Spinal cord (tissue), 10 donors: ENCODE data around the gene SETD7. TPM values are rescaled to one million over a fixed set of nuclear protein-coding genes. Genes with fewer than 3 reads are reported as not detected.
"Not testable (repeated sequence)": the region's sequence is repeated elsewhere in the genome, so short reads cannot be mapped to it uniquely, and the experiment has no call there.

Source experiments
- DNase-seq, 6 donors: peaks; one replicate each; pipeline versions ENCODE4 v3.0.0 to v3.0.0-alpha.2; 2013 to 2015; ENCODE audit warnings: low spot score in 6 of 6, low read depth in 4 of 6
- H3K27ac ChIP-seq: one replicate; pipeline ENCODE4 v1.5.1; 2013; ENCODE audit warnings: low read depth, low read length, control low read depth
- H3K27me3 ChIP-seq: one replicate; pipeline ENCODE4 v1.6.1; 2013; ENCODE audit warnings: low read length; ENCODE audit not compliant: control insufficient read depth, insufficient read depth
- H3K36me3 ChIP-seq: one replicate; pipeline ENCODE4 v1.6.1; 2013; ENCODE audit warnings: low read length; ENCODE audit not compliant: control insufficient read depth, insufficient read depth
- H3K4me1 ChIP-seq: one replicate; pipeline ENCODE4 v1.6.1; 2013; ENCODE audit warnings: low read length; ENCODE audit not compliant: control insufficient read depth, insufficient read depth
- H3K4me3 ChIP-seq: one replicate; pipeline ENCODE4 v1.5.1; 2013; ENCODE audit warnings: low read depth, low read length, control low read depth
- H3K9me3 ChIP-seq: one replicate; pipeline ENCODE4 v1.6.1; 2013; ENCODE audit warnings: low read length; ENCODE audit not compliant: control insufficient read depth, insufficient read depth
- WGBS: methylation state at CpG from one replicate; pipeline ENCODE4 v1.1.5; 2013; ENCODE audit warnings: missing lambda C conversion rate; ENCODE audit not compliant: insufficient coverage; 5-methylcytosine and 5-hydroxymethylcytosine counted together
- polyA plus RNA-seq, 2 donors: library from polyadenylated mRNA; unstranded; fragments of 120-200 nt; gene quantifications; one replicate each; pipeline ENCODE4 v1.2.1, GENCODE V29; 2013; ENCODE audit not compliant: insufficient read length in 2 of 2
- total RNA-seq, 2 donors: library from RNA; depleted of rRNA in 1 of 2; stranded (reverse); fragments of 120-200 nt in 1 of 2; fragments of >200 nt in 1 of 2; gene quantifications; one replicate each; pipeline versions ENCODE4 v1.2.3 to v1.2.4, GENCODE V29; 2013 to 2014
- donor health status: healthy.

The SETD7 gene
- total and polyA plus RNA-seq, 4 donors, result 13.2 to 41.0 (median 24.6) TPM

DNA sequence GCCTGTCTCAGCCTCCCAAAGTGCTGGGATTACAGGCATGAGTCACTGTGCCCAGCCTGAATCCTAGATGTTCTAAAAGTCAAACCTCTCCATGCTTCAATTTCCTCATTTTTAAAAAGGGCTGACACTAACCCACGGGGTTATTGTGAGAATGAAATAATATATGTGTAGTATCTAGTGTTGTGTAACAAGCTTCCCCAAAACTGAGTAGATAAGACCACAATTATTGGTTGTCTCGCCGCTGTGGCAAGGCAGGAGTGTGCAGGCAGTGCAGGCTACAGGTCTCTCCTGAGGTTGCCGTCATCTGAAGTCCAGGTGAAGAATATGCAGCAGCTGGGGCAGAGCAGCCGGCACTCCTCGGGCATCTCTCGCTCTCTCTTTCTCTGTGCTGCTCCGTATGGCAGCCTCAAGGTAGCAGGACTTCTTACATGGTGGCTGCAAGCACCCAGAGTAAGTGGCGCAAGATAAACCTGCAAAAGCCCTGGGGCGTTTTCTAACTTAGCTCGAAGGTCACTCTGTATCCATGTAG lies 71.2 kb downstream of the SETD7 start:
- Histone ChIP-seq H3K27ac (no peak overlapping the region), H3K27me3 (no peaks in the 10 kb centered on the region), H3K9me3 (no peaks in the 10 kb centered on the region), H3K36me3 (no peaks in the 10 kb centered on the region), H3K4me3 (no peak overlapping the region), H3K4me1 (no peaks in the 10 kb centered on the region)
- WGBS, result 94% methylated on average over 10 of the region's 11 CpGs
- no peak for DNase-seq

DNA sequence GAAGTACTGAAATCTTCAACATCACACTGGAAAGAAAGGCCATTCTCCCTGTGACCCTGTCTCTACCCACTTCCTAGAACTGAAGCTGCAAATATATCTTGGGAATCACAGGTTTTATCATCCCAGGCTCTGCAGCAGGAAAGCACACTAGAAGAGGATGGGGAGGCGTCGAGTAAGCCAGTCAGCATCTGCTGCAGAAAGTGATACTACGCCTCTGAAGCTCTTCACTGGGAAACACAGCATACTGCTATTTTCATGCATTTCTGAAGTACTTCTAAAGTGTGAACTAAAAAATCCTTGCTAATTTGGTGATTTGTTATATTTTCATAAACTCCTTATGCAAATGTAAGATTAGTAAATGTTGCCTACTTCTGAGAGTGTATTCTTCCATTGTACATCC lies 73.0 kb downstream of the SETD7 start:
- no peak overlapping the region for H3K4me3 ChIP-seq
- H3K4me1 ChIP-seq, result no peaks in the 10 kb centered on the region
- no peaks in the 10 kb centered on the region for H3K9me3 ChIP-seq
- no peaks in the 10 kb centered on the region for H3K36me3 ChIP-seq
- no peak overlapping the region for H3K27ac ChIP-seq
- no peaks in the 10 kb centered on the region for H3K27me3 ChIP-seq
- no CpG with 5 or more reads among the region's 3 CpGs for WGBS
- DNase-seq, result no peak

DNA sequence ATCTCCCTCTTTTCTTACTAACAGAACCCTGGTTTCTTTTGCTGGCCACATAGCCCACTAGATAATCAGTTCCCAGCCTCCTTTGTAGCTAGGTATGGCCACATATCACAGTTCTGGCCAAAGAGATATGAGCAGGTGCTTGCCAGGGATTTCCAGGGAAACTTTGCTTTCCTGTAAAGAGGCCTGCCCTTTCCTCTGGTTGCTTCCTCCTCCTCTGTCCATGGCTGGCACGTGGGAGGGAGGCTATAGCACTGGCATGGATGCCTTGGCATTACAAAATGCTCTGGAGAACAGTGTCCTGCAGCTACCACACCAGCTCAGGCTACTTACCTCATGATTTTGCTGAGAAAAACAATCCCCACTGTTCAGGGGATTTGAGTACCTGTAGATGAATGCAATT lies 74.6 kb downstream of the SETD7 start:
- Histone ChIP-seq H3K9me3 (no peaks in the 10 kb centered on the region), H3K4me1 (no peaks in the 10 kb centered on the region), H3K4me3 (no peak overlapping the region), H3K27me3 (no peaks in the 10 kb centered on the region), H3K27ac (no peak overlapping the region), H3K36me3 (no peaks in the 10 kb centered on the region)
- 80% methylated on average over 1 of the region's 1 CpG for WGBS
- DNase-seq, result no peak

DNA sequence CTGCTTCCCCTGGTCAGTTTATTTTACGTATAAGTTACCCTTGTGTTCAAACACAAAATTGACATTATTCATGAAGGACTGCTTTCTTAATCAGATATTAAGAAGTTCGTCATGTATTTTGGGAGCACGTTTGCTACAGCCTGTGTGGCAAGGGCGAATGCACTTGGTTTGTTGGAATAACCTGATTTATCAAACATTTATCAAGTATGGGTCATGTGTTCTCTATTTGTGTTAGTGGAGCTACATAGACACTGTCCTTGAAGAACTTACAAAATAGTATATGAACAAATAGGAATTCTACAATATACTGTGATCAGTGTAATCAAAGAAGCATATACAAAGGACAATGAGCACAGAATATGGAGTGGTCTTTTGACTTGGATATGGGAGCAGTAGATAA lies 79.7 kb downstream of the SETD7 start:
- DNase-seq, result no peak
- no peak overlapping the region for H3K27ac ChIP-seq
- no peaks in the 10 kb centered on the region for H3K27me3 ChIP-seq
- H3K9me3 ChIP-seq, result peaks cover 3% of the 10 kb centered on the region
- peaks cover 2% of the 10 kb centered on the region for H3K36me3 ChIP-seq
- H3K4me1 ChIP-seq, result no peaks in the 10 kb centered on the region
- no CpG with 5 or more reads among the region's 4 CpGs for WGBS
- H3K4me3 ChIP-seq, result no peak overlapping the region

DNA sequence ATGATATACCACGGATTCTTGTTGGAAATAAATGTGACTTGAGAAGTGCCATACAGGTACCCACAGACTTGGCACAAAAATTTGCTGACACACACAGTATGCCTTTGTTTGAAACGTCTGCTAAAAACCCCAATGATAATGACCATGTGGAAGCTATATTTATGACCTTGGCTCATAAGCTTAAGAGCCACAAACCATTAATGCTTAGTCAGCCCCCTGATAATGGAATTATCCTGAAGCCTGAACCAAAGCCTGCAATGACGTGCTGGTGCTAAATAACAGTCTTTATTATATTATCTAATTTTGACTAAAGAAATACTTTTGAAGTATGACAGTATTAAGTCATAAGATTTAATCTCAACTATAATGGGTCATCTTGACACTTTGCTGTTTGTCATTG lies 83.2 kb downstream of the SETD7 start:
- WGBS, result no CpG with 5 or more reads among the region's 3 CpGs
- Histone ChIP-seq H3K27me3 (no peaks in the 10 kb centered on the region), H3K4me3 (no peak overlapping the region), H3K9me3 (peaks cover 4% of the 10 kb centered on the region), H3K27ac (no peak overlapping the region), H3K4me1 (no peaks in the 10 kb centered on the region), H3K36me3 (peaks cover 2% of the 10 kb centered on the region)
- DNase-seq, result no peak

DNA sequence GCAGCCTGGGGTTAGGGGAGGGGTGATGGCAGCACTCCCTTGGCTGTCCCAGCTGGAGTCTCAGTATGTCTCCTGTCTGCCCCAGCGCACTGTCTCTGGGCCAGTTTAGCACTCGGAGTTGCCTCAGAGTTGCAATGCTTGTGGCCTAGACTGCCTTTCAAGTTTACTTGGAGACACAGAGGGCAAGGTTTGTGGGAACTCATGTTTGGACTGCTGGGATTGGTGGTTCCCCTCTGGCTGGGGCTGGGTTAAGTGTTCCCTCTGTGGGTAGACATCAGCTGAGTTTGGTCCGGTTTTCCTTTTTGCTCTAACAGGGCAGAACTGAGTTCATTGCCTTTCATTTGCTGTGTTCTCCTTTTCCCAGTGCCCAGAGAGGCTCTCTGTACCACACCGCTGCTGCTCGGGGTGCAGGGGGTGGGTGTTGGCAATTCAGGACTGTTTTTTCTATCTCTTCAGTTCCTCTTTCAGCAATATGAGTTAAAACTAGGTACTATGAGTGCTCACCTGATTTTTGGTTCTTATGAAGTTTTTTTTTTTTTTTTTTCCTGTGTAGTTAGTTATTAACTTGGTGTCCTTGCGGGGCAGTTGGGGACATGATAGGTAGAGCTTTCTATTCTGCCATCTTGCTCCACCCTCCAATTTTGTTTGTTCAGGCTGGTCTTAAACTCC lies 84.9 kb downstream of the SETD7 start:
- H3K9me3 ChIP-seq, result peaks cover 4% of the 10 kb centered on the region
- no peaks in the 10 kb centered on the region for H3K4me1 ChIP-seq
- WGBS, result 95% methylated on average over 3 of the region's 6 CpGs
- no peak overlapping the region for H3K27ac ChIP-seq
- no peaks in the 10 kb centered on the region for H3K27me3 ChIP-seq
- no peak overlapping the region for H3K4me3 ChIP-seq
- DNase-seq, result no peak
- peaks cover 2% of the 10 kb centered on the region for H3K36me3 ChIP-seq

DNA sequence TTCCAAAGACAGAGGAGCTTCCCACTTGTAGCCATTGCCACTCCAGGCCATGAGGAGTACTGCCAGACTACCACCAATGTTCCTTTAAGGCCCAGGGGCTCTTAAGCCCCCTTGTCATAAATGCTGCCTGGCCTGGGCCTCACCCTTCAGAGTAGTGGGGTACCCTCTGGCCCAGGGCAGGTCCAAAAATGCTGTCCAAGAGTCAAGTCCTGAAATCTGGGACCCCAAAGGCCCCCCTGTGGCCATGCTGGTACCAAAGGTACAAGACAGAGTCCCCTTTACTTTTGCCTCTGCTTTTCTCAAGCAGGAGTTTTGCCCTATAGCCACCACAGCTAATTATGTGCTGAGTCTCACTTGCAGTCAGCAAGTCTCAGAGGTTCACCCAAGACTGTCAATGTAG lies 85.7 kb downstream of the SETD7 start:
- H3K9me3 ChIP-seq, result peaks cover 4% of the 10 kb centered on the region
- no peak overlapping the region for H3K27ac ChIP-seq

DNA sequence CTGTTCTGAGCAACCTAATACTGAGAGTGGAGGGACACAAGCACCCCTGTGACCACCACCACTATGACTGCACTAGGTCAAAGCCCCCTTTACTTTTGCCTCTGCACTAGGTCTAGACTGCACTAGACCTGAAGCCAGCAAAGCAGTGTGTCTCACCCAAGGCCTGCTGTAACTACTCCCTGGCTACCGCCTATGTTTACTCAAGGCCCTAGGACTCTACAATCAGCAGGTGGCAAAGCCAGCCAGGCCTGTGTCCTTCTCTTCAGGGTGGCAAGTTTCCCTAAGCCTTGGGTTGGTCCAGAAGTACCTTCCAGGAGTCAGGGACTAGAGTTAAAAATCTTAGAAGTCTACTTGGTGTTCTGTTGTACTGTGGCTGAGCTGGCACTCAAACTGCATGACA lies 86.2 kb downstream of the SETD7 start:
- no peak overlapping the region for H3K27ac ChIP-seq
- H3K4me1 ChIP-seq, result no peaks in the 10 kb centered on the region
- WGBS, result 91% methylated on average over 1 of the region's 1 CpG
- peaks cover 2% of the 10 kb centered on the region for H3K36me3 ChIP-seq
- no peak for DNase-seq
- H3K27me3 ChIP-seq, result no peaks in the 10 kb centered on the region
- H3K4me3 ChIP-seq, result no peak overlapping the region
- H3K9me3 ChIP-seq, result peaks cover 4% of the 10 kb centered on the region

More for the DNA sequence above, 85.7 kb downstream of the SETD7 start:
- no peak for DNase-seq
- no peaks in the 10 kb centered on the region for H3K4me1 ChIP-seq
- no peak overlapping the region for H3K4me3 ChIP-seq
- H3K27me3 ChIP-seq, result no peaks in the 10 kb centered on the region
- peaks cover 2% of the 10 kb centered on the region for H3K36me3 ChIP-seq

DNA sequence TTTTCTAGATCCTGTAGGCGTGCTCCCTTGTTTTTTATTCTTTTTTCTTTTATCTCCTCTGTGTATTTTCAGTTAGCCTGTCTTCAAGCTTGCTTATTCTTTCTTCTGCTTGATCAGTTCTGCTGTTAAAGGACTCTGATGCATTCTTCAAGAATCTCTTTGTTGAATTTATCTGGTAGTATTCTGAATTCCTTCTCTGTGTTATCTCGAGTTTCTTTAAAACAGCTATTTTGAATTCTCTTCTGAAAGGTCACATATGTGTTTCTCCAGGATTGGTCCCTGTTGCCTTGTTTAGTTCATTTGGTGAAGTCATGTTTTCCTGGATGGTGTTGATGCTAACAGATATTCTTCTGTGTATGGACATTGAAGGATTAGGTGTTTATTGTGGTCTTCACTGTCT lies 86.8 kb downstream of the SETD7 start:
- Histone ChIP-seq H3K4me1 (no peaks in the 10 kb centered on the region), H3K27me3 (no peaks in the 10 kb centered on the region), H3K9me3 (peaks cover 4% of the 10 kb centered on the region), H3K27ac (no peak overlapping the region), H3K36me3 (peaks cover 2% of the 10 kb centered on the region), H3K4me3 (no peak overlapping the region)
- 100% methylated on average over 1 of the region's 2 CpGs for WGBS
- DNase-seq, result no peak

DNA sequence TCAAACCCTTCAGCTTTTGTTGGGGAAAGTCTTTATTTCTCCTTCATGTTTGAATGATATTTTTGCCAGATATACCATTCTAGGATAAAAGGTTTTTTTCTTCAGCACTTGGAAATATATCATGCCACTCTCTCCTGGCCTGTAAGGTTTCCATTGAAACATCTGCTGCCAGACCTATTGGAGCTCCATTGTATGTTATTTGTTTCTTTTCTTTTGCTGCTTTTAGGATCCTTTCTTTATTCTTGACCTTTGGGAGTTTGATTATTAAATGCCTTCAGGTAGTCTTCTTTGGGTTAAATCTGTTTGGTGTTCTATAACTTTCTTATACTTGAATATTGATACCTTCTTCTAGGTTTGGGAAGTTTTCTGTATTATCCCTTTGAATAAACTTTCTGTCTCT lies 87.3 kb downstream of the SETD7 start:
- H3K27me3 ChIP-seq, H3K4me1 ChIP-seq, H3K9me3 ChIP-seq, H3K4me3 ChIP-seq, DNase-seq, H3K27ac ChIP-seq, H3K36me3 ChIP-seq: not testable (repeated sequence)
